Measurements from ENCODE around the gene TRAF5.

TRAF5 gene

GRCh38 chr1:211371406-211372105 is 44.9 kb downstream of the TRAF5 start:
- no peak overlapping the region for H3K27ac Mint-ChIP-seq
- H3K4me1 Mint-ChIP-seq (ENCODE audit: low read depth) = peaks cover 14% of the 10 kb centered on the region
- H3K36me3 Mint-ChIP-seq (ENCODE audit: low read depth) = peaks cover 56% of the 10 kb centered on the region
- H3K9me3 Mint-ChIP-seq = no peaks in the 10 kb centered on the region
- no peak overlapping the region for H3K4me3 Mint-ChIP-seq
- no peak for DNase-seq (ENCODE audit: low spot score)
- H3K27me3 Mint-ChIP-seq (ENCODE audit: low read depth) = no peaks in the 10 kb centered on the region

- no peaks in the 10 kb centered on the region for H3K9me3 Mint-ChIP-seq
- DNase-seq (ENCODE audit: low spot score) = no peak
- H3K36me3 Mint-ChIP-seq (ENCODE audit: low read depth) = peaks cover 55% of the 10 kb centered on the region
Observed at GRCh38 chr1:211372463-211372862, 45.8 kb downstream of the TRAF5 start.

GRCh38 chr1:211375146-211375818 is 48.6 kb downstream of the TRAF5 start:
- H3K4me3 Mint-ChIP-seq = no peak overlapping the region
- H3K4me1 Mint-ChIP-seq (ENCODE audit: low read depth) = peaks cover 25% of the 10 kb centered on the region
- H3K27ac Mint-ChIP-seq = no peak overlapping the region
- no peaks in the 10 kb centered on the region for H3K9me3 Mint-ChIP-seq
- no peak for DNase-seq (ENCODE audit: low spot score)
- H3K27me3 Mint-ChIP-seq (ENCODE audit: low read depth) = no peaks in the 10 kb centered on the region
- peaks cover 45% of the 10 kb centered on the region for H3K36me3 Mint-ChIP-seq (ENCODE audit: low read depth)

More at GRCh38 chr1:211372463-211372862, 45.8 kb downstream of the TRAF5 start:
- Mint-ChIP-seq H3K27me3 (ENCODE audit: low read depth) (no peaks in the 10 kb centered on the region), H3K4me3 (no peak overlapping the region), H3K4me1 (ENCODE audit: low read depth) (peaks cover 19% of the 10 kb centered on the region), H3K27ac (no peak overlapping the region)

- H3K4me1 Mint-ChIP-seq (ENCODE audit: low read depth) = peaks cover 21% of the 10 kb centered on the region
- H3K9me3 Mint-ChIP-seq = no peaks in the 10 kb centered on the region
- no peak overlapping the region for H3K4me3 Mint-ChIP-seq
- peaks cover 42% of the 10 kb centered on the region for H3K36me3 Mint-ChIP-seq (ENCODE audit: low read depth)
- DNase-seq (ENCODE audit: low spot score) = no peak
- H3K27me3 Mint-ChIP-seq (ENCODE audit: low read depth) = no peaks in the 10 kb centered on the region
- H3K27ac Mint-ChIP-seq = no peak overlapping the region
Observed at GRCh38 chr1:211375949-211376348, 49.3 kb downstream of the TRAF5 start.

- peak overlapping the region; percentile 29 for H3K27ac Mint-ChIP-seq
Observed at GRCh38 chr1:211376807-211377470, 50.3 kb downstream of the TRAF5 start.

GRCh38 chr1:211377539-211378450 is 51.2 kb downstream of the TRAF5 start:
- Mint-ChIP-seq H3K4me3 (no peak overlapping the region), H3K4me1 (ENCODE audit: low read depth) (peaks cover 29% of the 10 kb centered on the region), H3K36me3 (ENCODE audit: low read depth) (peaks cover 34% of the 10 kb centered on the region), H3K9me3 (no peaks in the 10 kb centered on the region), H3K27me3 (ENCODE audit: low read depth) (no peaks in the 10 kb centered on the region), H3K27ac (peak overlapping the region; percentile 29)
- DNase-seq (ENCODE audit: low spot score) = no peak

More at GRCh38 chr1:211376807-211377470, 50.3 kb downstream of the TRAF5 start:
- Mint-ChIP-seq H3K9me3 (no peaks in the 10 kb centered on the region), H3K36me3 (ENCODE audit: low read depth) (peaks cover 40% of the 10 kb centered on the region), H3K4me3 (no peak overlapping the region), H3K4me1 (ENCODE audit: low read depth) (peaks cover 26% of the 10 kb centered on the region), H3K27me3 (ENCODE audit: low read depth) (no peaks in the 10 kb centered on the region)
- no peak for DNase-seq (ENCODE audit: low spot score)

- Mint-ChIP-seq H3K4me3 (no peak overlapping the region), H3K9me3 (no peaks in the 10 kb centered on the region)
- peak; percentile 42 for DNase-seq (ENCODE audit: low spot score)
Observed at GRCh38 chr1:211378844-211379243, 52.2 kb downstream of the TRAF5 start.

GRCh38 chr1:211379446-211379845 is 52.8 kb downstream of the TRAF5 start:
- H3K27me3 Mint-ChIP-seq (ENCODE audit: low read depth) = no peaks in the 10 kb centered on the region
- no peak overlapping the region for H3K27ac Mint-ChIP-seq
- peaks cover 40% of the 10 kb centered on the region for H3K4me1 Mint-ChIP-seq (ENCODE audit: low read depth)
- H3K4me3 Mint-ChIP-seq = no peak overlapping the region
- H3K36me3 Mint-ChIP-seq (ENCODE audit: low read depth) = peaks cover 33% of the 10 kb centered on the region
- H3K9me3 Mint-ChIP-seq = no peaks in the 10 kb centered on the region
- DNase-seq (ENCODE audit: low spot score) = no peak

More at GRCh38 chr1:211378844-211379243, 52.2 kb downstream of the TRAF5 start:
- Mint-ChIP-seq H3K4me1 (ENCODE audit: low read depth) (peaks cover 38% of the 10 kb centered on the region), H3K27ac (peak overlapping the region; percentile 71), H3K36me3 (ENCODE audit: low read depth) (peaks cover 39% of the 10 kb centered on the region), H3K27me3 (ENCODE audit: low read depth) (no peaks in the 10 kb centered on the region)

- H3K27me3 Mint-ChIP-seq (ENCODE audit: low read depth) = no peaks in the 10 kb centered on the region
- H3K9me3 Mint-ChIP-seq = no peaks in the 10 kb centered on the region
- H3K4me3 Mint-ChIP-seq = peak overlapping the region; percentile 92
- DNase-seq (ENCODE audit: low spot score) = no peak
- peak overlapping the region; percentile 71 for H3K27ac Mint-ChIP-seq
- H3K36me3 Mint-ChIP-seq (ENCODE audit: low read depth) = peaks cover 14% of the 10 kb centered on the region
- peaks cover 38% of the 10 kb centered on the region for H3K4me1 Mint-ChIP-seq (ENCODE audit: low read depth)
Observed at GRCh38 chr1:211381481-211382181, 55.0 kb downstream of the TRAF5 start.

GRCh38 chr1:211382182-211382713 is 55.6 kb downstream of the TRAF5 start:
- Mint-ChIP-seq H3K4me1 (ENCODE audit: low read depth) (peaks cover 34% of the 10 kb centered on the region), H3K4me3 (peak overlapping the region; percentile 92), H3K9me3 (no peaks in the 10 kb centered on the region)

GRCh38 chr1:211382714-211383480 is 56.3 kb downstream of the TRAF5 start:
- H3K27ac Mint-ChIP-seq = peak overlapping the region; percentile 95
- H3K4me1 Mint-ChIP-seq (ENCODE audit: low read depth) = peaks cover 29% of the 10 kb centered on the region
- H3K9me3 Mint-ChIP-seq = no peaks in the 10 kb centered on the region
- DNase-seq (ENCODE audit: low spot score) = peak; percentile 89
- no peaks in the 10 kb centered on the region for H3K27me3 Mint-ChIP-seq (ENCODE audit: low read depth)
- H3K4me3 Mint-ChIP-seq = peak overlapping the region; percentile 92
- peaks cover 7% of the 10 kb centered on the region for H3K36me3 Mint-ChIP-seq (ENCODE audit: low read depth)

More at GRCh38 chr1:211382182-211382713, 55.6 kb downstream of the TRAF5 start:
- H3K27me3 Mint-ChIP-seq (ENCODE audit: low read depth) = no peaks in the 10 kb centered on the region
- no peak for DNase-seq (ENCODE audit: low spot score)
- peak overlapping the region; percentile 95 for H3K27ac Mint-ChIP-seq
- peaks cover 12% of the 10 kb centered on the region for H3K36me3 Mint-ChIP-seq (ENCODE audit: low read depth)

GRCh38 chr1:211384524-211384923 is 57.9 kb downstream of the TRAF5 start:
- peaks cover 7% of the 10 kb centered on the region for H3K36me3 Mint-ChIP-seq (ENCODE audit: low read depth)
- no peak overlapping the region for H3K27ac Mint-ChIP-seq
- no peaks in the 10 kb centered on the region for H3K9me3 Mint-ChIP-seq
- H3K4me3 Mint-ChIP-seq = no peak overlapping the region
- no peak for DNase-seq (ENCODE audit: low spot score)
- no peaks in the 10 kb centered on the region for H3K27me3 Mint-ChIP-seq (ENCODE audit: low read depth)
- peaks cover 23% of the 10 kb centered on the region for H3K4me1 Mint-ChIP-seq (ENCODE audit: low read depth)

Data from T-helper 2 cell treated with Interferon-gamma antibody and Interleukin-4, amounts not matched to agents 5 μg/mL and 100 μg/mL, for 36 hours (primary cell).